SH-SY5Y (cell line): Measurements from ENCODE around the gene CCDC134.

Source experiments
- GATA2 ChIP-seq: IDR thresholded peaks from 2 replicates; pipeline ENCODE4 v1.6.1; 2011; ENCODE audit warnings: mild to moderate bottlenecking, low read depth, low read length
- GATA3 ChIP-seq: IDR thresholded peaks from 2 replicates; pipeline ENCODE4 v1.6.1; 2011; ENCODE audit warnings: low read depth, mild to moderate bottlenecking, low read length, moderate library complexity

DNA sequence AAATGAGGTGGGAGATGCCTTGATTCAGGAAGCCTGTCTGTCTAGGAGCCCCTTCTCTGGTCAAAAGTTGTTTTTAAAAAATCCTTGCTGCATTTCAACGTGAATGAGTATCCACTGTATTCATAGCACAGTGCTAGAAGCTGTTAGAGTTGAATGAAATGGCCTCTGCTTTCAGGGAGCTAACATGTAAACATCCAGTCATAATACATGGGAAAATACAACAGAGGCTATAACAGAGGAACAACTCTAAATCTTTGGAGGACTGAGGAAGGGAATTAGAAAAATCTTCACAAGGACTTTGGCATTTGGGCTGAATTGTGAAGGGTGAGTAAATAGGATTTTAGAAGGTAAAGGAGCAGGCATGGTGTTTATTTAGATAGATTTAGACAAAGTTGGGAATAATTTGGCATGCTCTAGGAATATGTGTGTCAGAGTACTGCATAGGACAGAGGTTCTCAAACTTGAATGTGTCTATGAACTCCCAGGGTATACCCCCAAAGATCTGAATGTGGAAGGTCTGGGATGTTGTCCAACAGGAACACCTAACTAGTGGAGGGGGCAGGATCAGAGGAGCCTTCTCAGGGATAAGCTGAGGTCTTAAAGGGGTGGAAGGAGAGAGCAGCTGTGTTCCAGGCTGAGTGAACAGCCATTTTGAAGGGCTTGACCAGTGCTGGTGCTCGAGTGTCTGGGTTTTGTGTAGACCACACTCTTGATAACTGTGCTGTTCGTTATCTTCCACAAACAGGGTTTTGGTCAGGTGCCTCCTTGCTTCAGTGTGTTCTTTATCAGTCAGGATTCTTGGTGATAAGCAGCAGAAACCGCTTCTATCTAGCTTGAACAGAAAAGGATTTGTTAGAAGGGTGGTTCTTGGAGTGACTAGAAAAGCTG is 45.1 kb downstream of the CCDC134 start:
- TF ChIP-seq GATA2, result no peak
- no peak for TF ChIP-seq GATA3
